Lower leg skin (tissue), 3 donors: ENCODE measurements around the gene DAB1.

Experiments
- POLR2A ChIP-seq, 2 donors: fragments of 450-650 bp; IDR thresholded peaks; one replicate each; pipeline ENCODE4 v1.6.1; 2016 to 2017; ENCODE audit warnings: antibody characterized with exemption in 2 of 2, mild to moderate bottlenecking in 1 of 2, moderate library complexity in 1 of 2
- TF ChIP-seq, protein P1 (sequence below), 3 donors: fragments of 450-650 bp; IDR thresholded peaks; one replicate each; pipeline ENCODE4 v1.5.1; 2016; ENCODE audit warnings: antibody characterized with exemption in 3 of 3, mild to moderate bottlenecking in 3 of 3, moderate library complexity in 2 of 3

DNA sequence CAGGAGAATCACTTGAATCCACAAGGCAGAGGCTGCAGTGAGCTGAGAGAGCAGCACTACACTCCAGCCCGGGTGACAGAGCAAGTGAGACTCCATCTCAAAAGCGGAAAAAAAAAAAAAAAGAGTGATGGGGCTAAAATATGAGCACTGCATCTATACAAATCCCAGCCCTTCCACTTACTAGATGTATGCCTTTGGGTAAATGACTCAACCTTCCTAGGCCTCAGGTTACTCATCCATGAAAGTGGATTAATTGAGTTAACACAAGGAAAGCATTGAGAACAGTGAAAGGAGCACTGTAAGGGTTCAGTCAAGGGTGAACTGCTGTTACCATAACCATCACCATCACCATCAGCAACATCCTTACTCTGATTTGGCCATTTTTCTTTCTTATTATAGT is 231.6 kb downstream of the DAB1 start:
- TF ChIP-seq, protein P1, sequence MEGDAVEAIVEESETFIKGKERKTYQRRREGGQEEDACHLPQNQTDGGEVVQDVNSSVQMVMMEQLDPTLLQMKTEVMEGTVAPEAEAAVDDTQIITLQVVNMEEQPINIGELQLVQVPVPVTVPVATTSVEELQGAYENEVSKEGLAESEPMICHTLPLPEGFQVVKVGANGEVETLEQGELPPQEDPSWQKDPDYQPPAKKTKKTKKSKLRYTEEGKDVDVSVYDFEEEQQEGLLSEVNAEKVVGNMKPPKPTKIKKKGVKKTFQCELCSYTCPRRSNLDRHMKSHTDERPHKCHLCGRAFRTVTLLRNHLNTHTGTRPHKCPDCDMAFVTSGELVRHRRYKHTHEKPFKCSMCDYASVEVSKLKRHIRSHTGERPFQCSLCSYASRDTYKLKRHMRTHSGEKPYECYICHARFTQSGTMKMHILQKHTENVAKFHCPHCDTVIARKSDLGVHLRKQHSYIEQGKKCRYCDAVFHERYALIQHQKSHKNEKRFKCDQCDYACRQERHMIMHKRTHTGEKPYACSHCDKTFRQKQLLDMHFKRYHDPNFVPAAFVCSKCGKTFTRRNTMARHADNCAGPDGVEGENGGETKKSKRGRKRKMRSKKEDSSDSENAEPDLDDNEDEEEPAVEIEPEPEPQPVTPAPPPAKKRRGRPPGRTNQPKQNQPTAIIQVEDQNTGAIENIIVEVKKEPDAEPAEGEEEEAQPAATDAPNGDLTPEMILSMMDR (IDR thresholded peaks at IDR 0.05): no peak
- no peak for TF ChIP-seq POLR2A (IDR thresholded peaks at IDR 0.05)
